Calu3 (cell line): Measurements from ENCODE around the gene B4GALT5. TPM values are rescaled to one million over a fixed set of nuclear protein-coding genes. Genes with fewer than 3 reads are reported as not detected.

Source experiments
- BruUV-seq: library from RNA; stranded (reverse); fragments of 400-500 nt; replicated peaks from 2 replicates; lab custom pipeline; 2021; lab: Mats Ljungman, UMichigan
- CTCF ChIA-PET: fragments of 300-600 bp; sonication (Branson Sonifier 250); formaldehyde crosslinking; loops from one replicate; lab custom pipeline; 2022; ENCODE audit warnings: antibody characterized with exemption; lab: Charles Lee
- DNase-seq: peaks from one replicate; pipeline ENCODE4 v3.0.0; 2022
- H3K27ac Mint-ChIP-seq: one replicate; pipeline ENCODE4 v1.8.0; 2022; ENCODE audit warnings: mixed read lengths; ENCODE audit not compliant: unreplicated experiment
- H3K27me3 Mint-ChIP-seq: one replicate; pipeline ENCODE4 v1.8.0; 2022; ENCODE audit warnings: mixed read lengths; ENCODE audit not compliant: unreplicated experiment
- H3K36me3 Mint-ChIP-seq: one replicate; pipeline ENCODE4 v1.8.0; 2022; ENCODE audit warnings: mild to moderate bottlenecking, moderate library complexity, mixed read lengths; ENCODE audit not compliant: insufficient read depth, unreplicated experiment
- H3K4me1 Mint-ChIP-seq: one replicate; pipeline ENCODE4 v1.8.0; 2022; ENCODE audit warnings: mild to moderate bottlenecking, low read depth, mixed read lengths; ENCODE audit not compliant: unreplicated experiment
- H3K4me3 Mint-ChIP-seq: one replicate; pipeline ENCODE4 v1.8.0; 2022; ENCODE audit warnings: mild to moderate bottlenecking, low read depth, moderate library complexity, mixed read lengths; ENCODE audit not compliant: unreplicated experiment
- H3K9me3 Mint-ChIP-seq: one replicate; pipeline ENCODE4 v1.8.0; 2022; ENCODE audit warnings: low read depth, mixed read lengths; ENCODE audit not compliant: unreplicated experiment
- CTCF ChIP-seq: fragments of 200-600 bp; IDR thresholded peaks from one replicate; pipeline ENCODE4 v1.8.0; 2022; ENCODE audit warnings: antibody characterized with exemption; ENCODE audit not compliant: unreplicated experiment
- intact Hi-C: fragments of 100-400 bp; cut with micrococcal nuclease; formaldehyde crosslinking; loops from one replicate; pipeline ENCODE4 v1.10.0; 2022; ENCODE audit not compliant: unreplicated experiment
- total RNA-seq: library from RNA; stranded (reverse); gene quantifications from 2 replicates; pipeline ENCODE4 v1.2.3, GENCODE V29; 2022

Gene B4GALT5
- total RNA-seq, 1 experiment from 2014 or later: 117 TPM

- Mint-ChIP-seq H3K36me3 (peaks cover 34% of the 10 kb centered on the region), H3K27ac (peak overlapping the region; percentile 89), H3K4me3 (peak overlapping the region; percentile 92), H3K9me3 (no peaks in the 10 kb centered on the region), H3K27me3 (no peaks in the 10 kb centered on the region), H3K4me1 (peaks cover 42% of the 10 kb centered on the region)
- no TSS peak for BruUV-seq
- no peak for TF ChIP-seq CTCF
- no peak for DNase-seq
- intact Hi-C loops: loop anchor here (2.0 to 5.0 kb wide), 4 partner anchors 35 to 100 kb away; no protein-coding TSS in a partner anchor
- CTCF ChIA-PET: interaction anchor here (0.7 kb wide), 1 partner anchor 1233 kb away, joined by 5 read pairs; no protein-coding TSS in a partner anchor
These were observed 1.1 kb downstream of the B4GALT5 start for GRCh38 chr20:49712646-49712995.

GRCh38 chr20:49712118-49712517 is 1.6 kb downstream of the B4GALT5 start:
- DNase-seq: no peak
- peaks cover 34% of the 10 kb centered on the region for H3K36me3 Mint-ChIP-seq
- no peaks in the 10 kb centered on the region for H3K27me3 Mint-ChIP-seq
- CTCF ChIA-PET: interaction anchor here (1.3 kb wide), 1 partner anchor 101 kb away, joined by 4 read pairs; the partner anchor contains the start of gene SLC9A8
- H3K4me3 Mint-ChIP-seq: peak overlapping the region; percentile 92
- no TSS peak for BruUV-seq
- H3K4me1 Mint-ChIP-seq: peaks cover 41% of the 10 kb centered on the region
- TF ChIP-seq CTCF: no peak
- intact Hi-C loops: loop anchor here (2.0 to 5.0 kb wide), 4 partner anchors 35 to 100 kb away; no protein-coding TSS in a partner anchor
- H3K27ac Mint-ChIP-seq: peak overlapping the region; percentile 89
- no peaks in the 10 kb centered on the region for H3K9me3 Mint-ChIP-seq

GRCh38 chr20:49711667-49711987 is 2.1 kb downstream of the B4GALT5 start:
- DNase-seq: no peak
- Mint-ChIP-seq H3K27ac (peak overlapping the region; percentile 89), H3K4me3 (peak overlapping the region; percentile 92), H3K27me3 (no peaks in the 10 kb centered on the region), H3K4me1 (peaks cover 46% of the 10 kb centered on the region), H3K9me3 (no peaks in the 10 kb centered on the region), H3K36me3 (peaks cover 39% of the 10 kb centered on the region)
- intact Hi-C loops: loop anchor here (5.0 kb wide), 3 partner anchors 34 to 99 kb away; no protein-coding TSS in a partner anchor
- TSS peak; percentile 33 for BruUV-seq
- no peak for TF ChIP-seq CTCF
- CTCF ChIA-PET: interaction anchor here (1.1 to 1.4 kb wide), 3 partner anchors 33 to 101 kb away, joined by 3 to 5 read pairs (median 4); partner anchors contain the start of gene SLC9A8

- peaks cover 51% of the 10 kb centered on the region for H3K4me1 Mint-ChIP-seq
- peak overlapping the region; percentile 92 for H3K4me3 Mint-ChIP-seq
- CTCF ChIA-PET: interaction anchor here (0.6 to 1.4 kb wide), 6 partner anchors 15 to 1803 kb away, joined by 3 to 5 read pairs (median 4); partner anchors contain the start of gene SLC9A8
- peak overlapping the region; percentile 89 for H3K27ac Mint-ChIP-seq
- BruUV-seq: no TSS peak
- DNase-seq: no peak
- peaks cover 42% of the 10 kb centered on the region for H3K36me3 Mint-ChIP-seq
- H3K27me3 Mint-ChIP-seq: no peaks in the 10 kb centered on the region
- H3K9me3 Mint-ChIP-seq: no peaks in the 10 kb centered on the region
- TF ChIP-seq CTCF: no peak
- intact Hi-C loops: loop anchor here (5.0 kb wide), 3 partner anchors 34 to 99 kb away; no protein-coding TSS in a partner anchor
These were observed 2.6 kb downstream of the B4GALT5 start for GRCh38 chr20:49710971-49711666.
